Colonic mucosa (tissue), 4 donors: ENCODE results near the gene SSR1. TPM values are rescaled to one million over a fixed set of nuclear protein-coding genes. Genes with fewer than 3 reads are reported as not detected.
A peak's percentile ranks its signal among the peaks of the same experiment; 100 is the strongest.

Source experiments
- DNase-seq: peaks from one replicate; pipeline ENCODE4 v3.0.0-alpha.2; 2020
- H3K27ac ChIP-seq: fragments of 200-600 bp; one replicate; pipeline ENCODE4 v1.8.0; 2021
- H3K27me3 ChIP-seq: fragments of 200-600 bp; one replicate; pipeline ENCODE4 v1.8.0; 2021
- H3K36me3 ChIP-seq: fragments of 200-600 bp; one replicate; pipeline ENCODE4 v1.8.0; 2021
- H3K4me1 ChIP-seq: fragments of 200-600 bp; one replicate; pipeline ENCODE4 v1.8.0; 2021; ENCODE audit warnings: mild to moderate bottlenecking
- H3K4me3 ChIP-seq: fragments of 200-600 bp; one replicate; pipeline ENCODE4 v1.8.0; 2021
- H3K9ac ChIP-seq, 2 donors: one replicate each; pipeline ENCODE4 v1.7.0; 2013; ENCODE audit warnings: control low read depth in 2 of 2, low read depth in 2 of 2, low read length in 2 of 2
- H3K9me3 ChIP-seq: fragments of 200-600 bp; one replicate; pipeline ENCODE4 v1.8.0; 2021
- intact Hi-C: fragments of 100-400 bp; cut with DNase I; formaldehyde crosslinking; loops from one replicate; pipeline ENCODE4 v1.14.1; 2022
- total RNA-seq, 2 donors: library from RNA; stranded (reverse); fragmentation: NEBNext Ultra II Directional in 1 of 2; extraction: Animal tissue kit (Norgen Biotek cat#: 25700) in 1 of 2; gene quantifications; one replicate each; pipeline ENCODE4 v1.2.1, GENCODE V29; 2021
- TF ChIP-seq, protein P1 (sequence below): fragments of 200-600 bp; IDR thresholded peaks from one replicate; pipeline ENCODE4 v1.8.0; 2022; ENCODE audit warnings: antibody characterized with exemption, mild to moderate bottlenecking
- donor health status: healthy.
- donor health status: DM: no; HTN: no; CAD: no.
- donor health status: DM: no; HTN: no; CAD: no.

The SSR1 gene
- total RNA-seq, 2 donors from 2014 or later = 150 to 153 TPM

DNA sequence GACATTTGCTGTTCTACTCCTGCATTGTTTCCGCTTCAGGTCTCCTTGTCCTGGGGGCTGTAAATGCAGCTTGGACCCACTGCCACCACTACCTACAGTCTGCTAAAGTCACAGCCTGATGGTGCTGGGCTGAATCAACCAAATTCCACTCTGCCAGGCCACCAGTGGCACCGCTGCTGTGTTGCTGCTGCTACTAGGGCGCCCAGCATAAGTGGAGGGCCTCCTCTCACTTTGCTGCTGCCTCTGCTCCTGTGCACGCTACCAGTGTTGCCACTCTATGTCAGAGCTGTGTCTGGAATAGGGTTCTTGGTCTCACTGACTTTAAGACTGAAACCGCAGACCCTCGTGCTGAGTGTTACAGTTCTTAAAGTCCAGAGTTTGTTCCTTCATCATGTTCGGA is 1.4 kb upstream of the SSR1 start:
- Histone ChIP-seq H3K36me3 (no peaks in the 10 kb centered on the region), H3K9ac (no peak overlapping the region), H3K4me3 (no peak overlapping the region), H3K27me3 (no peaks in the 10 kb centered on the region), H3K4me1 (peaks cover 6% of the 10 kb centered on the region), H3K9me3 (no peaks in the 10 kb centered on the region), H3K27ac (no peak overlapping the region)
- intact Hi-C loops = loop anchor here (5.0 kb wide), 1 partner anchor 73 kb away; the partner anchor contains the start of genes CAGE1 and RIOK1
- TF ChIP-seq, protein P1, sequence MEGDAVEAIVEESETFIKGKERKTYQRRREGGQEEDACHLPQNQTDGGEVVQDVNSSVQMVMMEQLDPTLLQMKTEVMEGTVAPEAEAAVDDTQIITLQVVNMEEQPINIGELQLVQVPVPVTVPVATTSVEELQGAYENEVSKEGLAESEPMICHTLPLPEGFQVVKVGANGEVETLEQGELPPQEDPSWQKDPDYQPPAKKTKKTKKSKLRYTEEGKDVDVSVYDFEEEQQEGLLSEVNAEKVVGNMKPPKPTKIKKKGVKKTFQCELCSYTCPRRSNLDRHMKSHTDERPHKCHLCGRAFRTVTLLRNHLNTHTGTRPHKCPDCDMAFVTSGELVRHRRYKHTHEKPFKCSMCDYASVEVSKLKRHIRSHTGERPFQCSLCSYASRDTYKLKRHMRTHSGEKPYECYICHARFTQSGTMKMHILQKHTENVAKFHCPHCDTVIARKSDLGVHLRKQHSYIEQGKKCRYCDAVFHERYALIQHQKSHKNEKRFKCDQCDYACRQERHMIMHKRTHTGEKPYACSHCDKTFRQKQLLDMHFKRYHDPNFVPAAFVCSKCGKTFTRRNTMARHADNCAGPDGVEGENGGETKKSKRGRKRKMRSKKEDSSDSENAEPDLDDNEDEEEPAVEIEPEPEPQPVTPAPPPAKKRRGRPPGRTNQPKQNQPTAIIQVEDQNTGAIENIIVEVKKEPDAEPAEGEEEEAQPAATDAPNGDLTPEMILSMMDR = no peak
- no peak for DNase-seq

DNA sequence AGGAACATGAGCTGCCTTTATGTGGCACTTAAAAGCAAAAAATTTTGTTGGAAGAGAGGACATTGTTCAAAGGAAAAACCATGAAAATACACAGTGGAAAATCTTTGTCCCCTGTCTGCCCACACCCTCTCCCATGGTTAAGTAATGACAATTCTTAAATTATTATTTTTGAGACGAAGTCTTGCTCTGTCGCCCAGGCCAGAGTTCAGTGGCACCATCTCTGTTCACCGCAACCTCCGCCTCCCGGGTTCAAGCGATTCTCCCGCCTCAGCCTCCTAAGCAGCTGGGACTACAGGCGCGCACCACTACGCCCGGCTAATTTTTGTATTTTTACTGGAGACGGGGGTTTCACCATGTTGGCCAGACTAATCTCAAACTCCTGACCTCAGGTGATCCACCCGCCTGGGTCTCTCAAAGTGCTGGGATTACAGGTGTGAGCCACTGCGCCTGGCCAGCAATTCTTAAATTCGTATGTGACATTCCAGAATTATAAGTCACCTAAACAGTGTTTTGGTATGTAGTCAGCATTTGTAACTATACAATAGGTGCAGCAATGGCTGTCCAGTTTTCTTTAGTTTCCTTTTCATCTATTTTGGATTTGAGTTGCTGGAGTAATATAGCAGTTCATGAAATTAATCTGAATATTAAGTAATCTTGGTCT is 636 bp upstream of the SSR1 start:
- H3K27ac ChIP-seq = peak overlapping the region; percentile 93
- no peaks in the 10 kb centered on the region for H3K9me3 ChIP-seq
- H3K27me3 ChIP-seq = no peaks in the 10 kb centered on the region
- H3K4me3 ChIP-seq = peak overlapping the region; percentile 87
- H3K36me3 ChIP-seq = no peaks in the 10 kb centered on the region
- intact Hi-C loops = loop anchor here (5.0 kb wide), 1 partner anchor 74 kb away; the partner anchor contains the start of genes CAGE1 and RIOK1
- TF ChIP-seq, protein P1 = no peak
- peak overlapping the region in 1 of 2 donors; percentile 83 for H3K9ac ChIP-seq
- DNase-seq = peak; percentile 25
- peaks cover 6% of the 10 kb centered on the region for H3K4me1 ChIP-seq

DNA sequence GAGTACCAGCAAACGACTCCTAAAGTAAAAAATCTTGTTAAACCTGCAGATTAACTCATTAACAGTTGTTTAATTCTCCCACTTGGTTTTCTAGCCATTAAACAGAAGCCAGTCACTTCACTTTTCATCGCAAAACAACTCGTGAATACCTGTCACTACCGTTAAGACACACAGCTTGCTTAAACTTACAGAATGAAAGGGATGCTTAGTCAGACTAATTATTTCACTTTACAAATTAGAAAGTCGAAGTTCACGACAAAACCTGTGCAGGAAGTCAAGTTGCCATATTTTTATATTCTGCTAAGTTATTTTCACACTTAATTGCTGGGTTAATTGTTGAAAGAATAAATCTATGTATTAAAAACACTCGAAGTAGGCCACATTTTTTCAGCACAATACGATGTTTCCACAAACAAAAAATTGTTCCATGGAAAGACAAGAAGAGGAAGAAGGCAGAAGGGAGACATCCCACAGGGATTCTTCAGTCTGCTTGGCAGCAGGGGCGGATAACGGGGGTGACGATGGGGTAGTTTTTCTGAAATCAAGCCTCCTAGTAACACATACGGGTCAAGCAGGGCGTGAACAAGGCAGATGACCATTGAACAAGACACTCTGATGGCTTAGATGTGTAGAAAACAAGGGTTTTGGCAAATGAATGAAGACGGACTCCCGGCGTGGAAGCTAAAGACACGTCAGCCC is 933 bp downstream of the SSR1 start:
- H3K4me1 ChIP-seq = peaks cover 6% of the 10 kb centered on the region
- H3K9me3 ChIP-seq = no peaks in the 10 kb centered on the region
- no peaks in the 10 kb centered on the region for H3K27me3 ChIP-seq
- peak overlapping the region; percentile 87 for H3K4me3 ChIP-seq
- TF ChIP-seq, protein P1 = no peak
- H3K9ac ChIP-seq = peak overlapping the region; percentile 83 to 97
- no peaks in the 10 kb centered on the region for H3K36me3 ChIP-seq
- DNase-seq = no peak
- H3K27ac ChIP-seq = peak overlapping the region; percentile 93
- intact Hi-C loops = loop anchor here (5.0 kb wide), 1 partner anchor 75 kb away; the partner anchor contains the start of genes CAGE1 and RIOK1

DNA sequence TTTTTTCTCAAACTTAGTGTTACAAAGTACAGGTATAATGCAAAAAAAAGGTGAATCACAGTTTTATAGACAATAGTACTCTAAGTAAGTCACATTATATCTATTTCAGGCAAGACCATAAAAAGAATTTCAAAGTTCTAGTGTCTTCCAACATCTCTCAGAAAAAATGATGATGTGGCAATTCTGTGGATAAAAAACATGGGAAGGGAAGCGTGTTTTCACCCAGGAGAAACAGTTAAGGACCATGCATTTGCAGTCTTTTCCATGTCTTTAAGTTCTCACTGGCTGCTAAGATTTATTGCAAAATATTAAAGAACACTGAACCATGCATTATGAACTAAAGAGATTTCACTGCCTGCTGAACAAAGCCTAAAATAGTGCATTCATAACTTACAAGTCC is 1.8 kb downstream of the SSR1 start:
- no peak overlapping the region for H3K9ac ChIP-seq
- TF ChIP-seq, protein P1 = no peak
- H3K27ac ChIP-seq = no peak overlapping the region
- no peaks in the 10 kb centered on the region for H3K36me3 ChIP-seq
- intact Hi-C loops = loop anchor here (5.0 kb wide), 1 partner anchor 76 kb away; the partner anchor contains the start of genes CAGE1 and RIOK1
- DNase-seq = no peak
- no peaks in the 10 kb centered on the region for H3K9me3 ChIP-seq
- no peak overlapping the region for H3K4me3 ChIP-seq
- no peaks in the 10 kb centered on the region for H3K27me3 ChIP-seq
- peaks cover 6% of the 10 kb centered on the region for H3K4me1 ChIP-seq

DNA sequence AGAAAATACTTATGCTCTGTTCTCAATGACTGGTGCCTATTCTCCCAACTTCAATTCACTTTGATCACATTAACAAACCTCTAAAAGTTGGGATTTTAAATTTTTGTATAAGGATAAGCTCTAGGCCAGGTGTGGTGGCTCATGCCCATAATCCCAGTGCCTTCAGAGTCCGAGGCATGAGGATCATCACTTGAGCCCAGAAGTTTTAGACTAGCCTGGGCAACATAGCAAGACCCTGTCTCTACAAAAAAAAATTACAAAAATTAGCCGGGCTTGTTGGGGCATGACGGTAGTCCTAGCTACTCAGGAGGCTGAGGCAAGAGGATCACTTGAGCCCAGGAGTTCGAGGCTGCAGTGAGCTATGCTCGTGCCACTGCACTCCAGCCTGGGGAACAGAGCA is 3.9 kb downstream of the SSR1 start:
- Histone ChIP-seq H3K4me3 (no peak overlapping the region), H3K36me3 (peaks cover 4% of the 10 kb centered on the region), H3K27ac (no peak overlapping the region), H3K4me1 (peaks cover 6% of the 10 kb centered on the region), H3K9ac (no peak overlapping the region), H3K9me3 (no peaks in the 10 kb centered on the region), H3K27me3 (no peaks in the 10 kb centered on the region)
- intact Hi-C loops = no loop called here
- no peak for DNase-seq
- TF ChIP-seq, protein P1 = no peak
